GM23338 (cell line): ENCODE results near the gene MTA1. TPM values are rescaled to one million over a fixed set of nuclear protein-coding genes. Genes with fewer than 3 reads are reported as not detected.

Experiments used
- ATAC-seq: fragments of 200-7000 bp; cut with Tn5 transposase; 3 replicates; pipeline ENCODE4 v1.9.1; 2020
- DNase-seq: peaks from one replicate; pipeline ENCODE4 v3.0.0-alpha.2; 2015; ENCODE audit warnings: low spot score
- H2AFZ ChIP-seq: fragments of 200-600 bp; sonication (generic); 2 replicates; pipeline ENCODE4 v1.8.0; 2016; ENCODE audit warnings: antibody characterized with exemption, mild to moderate bottlenecking, moderate library complexity
- H3F3A ChIP-seq: fragments of 200-600 bp; sonication (generic); replicated peaks from 2 replicates; pipeline ENCODE4 v1.8.0; 2017; ENCODE audit warnings: antibody characterized with exemption, mixed run types, low read depth
- H3K27ac ChIP-seq: fragments of 200-600 bp; sonication (generic); 2 replicates; pipeline ENCODE4 v1.6.1; 2016; ENCODE audit warnings: low read depth
- H3K27me3 ChIP-seq: fragments of 200-600 bp; sonication (generic); 2 replicates; pipeline ENCODE4 v1.8.0; 2016; ENCODE audit warnings: mild to moderate bottlenecking, mixed run types, moderate library complexity; ENCODE audit not compliant: insufficient read depth
- H3K36me3 ChIP-seq: fragments of 200-600 bp; sonication (generic); 2 replicates; pipeline ENCODE4 v1.8.0; 2016; ENCODE audit warnings: mild to moderate bottlenecking; ENCODE audit not compliant: insufficient read depth
- H3K4me1 ChIP-seq: fragments of 200-600 bp; sonication (generic); 2 replicates; pipeline ENCODE4 v1.8.0; 2016; ENCODE audit warnings: mild to moderate bottlenecking, moderate library complexity; ENCODE audit not compliant: insufficient read depth
- H3K4me2 ChIP-seq: fragments of 200-600 bp; sonication (generic); 2 replicates; pipeline ENCODE4 v1.7.1; 2017; ENCODE audit warnings: mixed run types
- H3K4me3 ChIP-seq: fragments of 200-600 bp; sonication (generic); 2 replicates; pipeline ENCODE4 v1.6.1; 2016; ENCODE audit warnings: mixed run types
- H3K79me2 ChIP-seq: fragments of 200-600 bp; sonication (generic); replicated peaks from 2 replicates; pipeline ENCODE4 v1.8.0; 2017; ENCODE audit warnings: mild to moderate bottlenecking; ENCODE audit not compliant: insufficient read depth
- H3K9me2 ChIP-seq: fragments of 200-600 bp; sonication (generic); 2 replicates; pipeline ENCODE4 v1.8.0; 2017; ENCODE audit not compliant: insufficient read depth
- H4K20me1 ChIP-seq: fragments of 200-600 bp; sonication (generic); replicated peaks from 2 replicates; pipeline ENCODE4 v1.8.0; 2017; ENCODE audit warnings: mild to moderate bottlenecking; ENCODE audit not compliant: insufficient read depth
- H3K27ac Mint-ChIP-seq: 2 replicates; pipeline ENCODE4 v1.8.0; 2020; ENCODE audit warnings: inconsistent platforms, mild to moderate bottlenecking, moderate library complexity, mixed read lengths
- H3K27me3 Mint-ChIP-seq: 3 replicates; pipeline ENCODE4 v1.8.0; 2022; ENCODE audit warnings: low read depth, mild to moderate bottlenecking, moderate library complexity, mixed read lengths, inconsistent platforms; ENCODE audit not compliant: insufficient read depth, poor library complexity
- H3K36me3 Mint-ChIP-seq: 3 replicates; pipeline ENCODE4 v1.8.0; 2021; ENCODE audit warnings: low read depth, mild to moderate bottlenecking, inconsistent platforms, moderate library complexity, mixed read lengths
- H3K4me1 Mint-ChIP-seq: 3 replicates; pipeline ENCODE4 v1.8.0; 2020; ENCODE audit warnings: mild to moderate bottlenecking, inconsistent platforms, mixed read lengths
- H3K4me3 Mint-ChIP-seq: 3 replicates; pipeline ENCODE4 v1.8.0; 2021; ENCODE audit warnings: moderate library complexity, mild to moderate bottlenecking, inconsistent platforms, mixed read lengths
- H3K9me3 Mint-ChIP-seq: 3 replicates; pipeline ENCODE4 v1.8.0; 2020; ENCODE audit warnings: moderate library complexity, mild to moderate bottlenecking, inconsistent platforms, mixed read lengths
- CREB1 ChIP-seq: fragments of 250-450 bp; sonication (Bioruptor Pico); IDR thresholded peaks from 2 replicates; pipeline ENCODE4 v1.5.0; 2020; ENCODE audit warnings: low read depth, mild to moderate bottlenecking, moderate library complexity
- EZH2 ChIP-seq: fragments of 200-600 bp; sonication (generic); IDR thresholded peaks from one replicate; pipeline ENCODE4 v1.8.0; 2017; ENCODE audit warnings: antibody characterized with exemption, mild to moderate bottlenecking, low read depth; ENCODE audit not compliant: unreplicated experiment
- EZH2phosphoT487 ChIP-seq: fragments of 200-600 bp; sonication (generic); IDR thresholded peaks from one replicate; pipeline ENCODE4 v1.8.1; 2018; ENCODE audit warnings: antibody characterized with exemption; ENCODE audit not compliant: unreplicated experiment
- JUNB ChIP-seq: IDR thresholded peaks from one replicate; pipeline ENCODE4 v1.6.1; 2016; ENCODE audit warnings: antibody characterized with exemption; ENCODE audit not compliant: unreplicated experiment
- NANOG ChIP-seq: IDR thresholded peaks from 2 replicates; pipeline ENCODE4 v1.6.1; 2016; ENCODE audit warnings: antibody characterized with exemption, borderline replicate concordance
- POLR2AphosphoS5 ChIP-seq: IDR thresholded peaks from 2 replicates; pipeline ENCODE4 v1.6.1; 2016; ENCODE audit warnings: antibody characterized with exemption, low read depth
- STAT1 ChIP-seq: IDR thresholded peaks from one replicate; pipeline ENCODE4 v1.6.1; 2016; ENCODE audit warnings: antibody characterized with exemption; ENCODE audit not compliant: unreplicated experiment
- ZNF114 ChIP-seq: fragments of 250-450 bp; sonication (Bioruptor Pico); IDR thresholded peaks from 2 replicates; pipeline ENCODE4 v1.5.0; 2020; ENCODE audit warnings: mild to moderate bottlenecking, moderate library complexity
- ZNF331 ChIP-seq: fragments of 250-450 bp; sonication (Bioruptor Pico); IDR thresholded peaks from 2 replicates; pipeline ENCODE4 v1.5.0; 2020; ENCODE audit warnings: low read depth, mild to moderate bottlenecking, moderate library complexity
- polyA plus RNA-seq: library from polyadenylated mRNA; unstranded; fragments of >200 nt; fragmentation: Nextera tagmentation; extraction: Ambion mirVana; gene quantifications from 2 replicates; pipeline ENCODE4 v1.2.1, GENCODE V29; 2016
- total RNA-seq: library from RNA; depleted of rRNA; stranded (reverse); fragments of >200 nt; shearing (Covaris generic); gene quantifications from 2 replicates; pipeline ENCODE4 v1.2.3, GENCODE V29; 2014
- TF ChIP-seq, protein P1 (sequence below): fragments of 250-450 bp; sonication (Bioruptor Pico); IDR thresholded peaks from 2 replicates; pipeline ENCODE4 v1.5.0; 2020; ENCODE audit warnings: mild to moderate bottlenecking, moderate library complexity
- TF ChIP-seq, protein P2 (sequence below): IDR thresholded peaks from one replicate; pipeline ENCODE4 v1.6.1; 2018; ENCODE audit warnings: antibody characterized with exemption; ENCODE audit not compliant: unreplicated experiment
- TF ChIP-seq, protein P3 (sequence below), 2 experiments: fragments of 200-600 bp in 1 of 2; sonication (generic) in 1 of 2; conservative IDR thresholded peaks; 2 replicates each; pipeline versions ENCODE4 v1.5.1 to v1.6.1; 2016 to 2017; ENCODE audit warnings: antibody characterized with exemption in 2 of 2, low read depth in 2 of 2, mild to moderate bottlenecking in 2 of 2, moderate library complexity in 1 of 2
- TF ChIP-seq, protein P4 (sequence below): IDR thresholded peaks from 2 replicates; pipeline ENCODE4 v1.6.1; 2016; ENCODE audit warnings: antibody characterized with exemption

Gene MTA1
- total and polyA plus RNA-seq, 2 experiments from 2014 or later: 53.3 to 126 TPM

DNA sequence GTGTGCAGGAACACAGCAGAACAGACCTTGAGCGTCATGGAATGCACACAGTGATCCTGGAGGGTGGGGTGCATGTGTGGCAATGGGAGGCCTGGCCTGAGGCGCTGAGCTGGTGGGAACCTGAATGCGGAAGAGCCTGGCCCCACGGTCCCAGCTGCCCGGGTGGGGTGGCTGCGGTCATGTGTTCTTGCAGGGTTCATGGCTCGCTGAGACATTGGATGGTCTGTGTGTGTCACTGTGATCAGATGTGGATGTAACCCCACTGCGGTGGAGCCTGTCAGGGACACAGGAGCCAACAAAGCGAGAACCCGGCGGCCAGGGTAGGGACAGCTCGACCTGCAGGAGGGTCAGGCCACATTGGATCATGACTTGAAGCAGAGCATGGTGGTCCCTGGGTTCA is 23.2 kb downstream of the MTA1 start:
- Histone ChIP-seq H3K9me2 (no peaks in the 10 kb centered on the region), H3F3A (no peaks in the 10 kb centered on the region), H4K20me1 (peaks cover 13% of the 10 kb centered on the region), H3K36me3 (no peaks in the 10 kb centered on the region), H3K4me1 (no peaks in the 10 kb centered on the region), H3K27ac (no peak overlapping the region), H3K79me2 (peaks cover 17% of the 10 kb centered on the region), H3K27me3 (no peaks in the 10 kb centered on the region), H2AFZ (no peak overlapping the region), H3K4me3 (no peak overlapping the region), H3K4me2 (no peak overlapping the region)
- Mint-ChIP-seq H3K4me1 (peaks cover 3% of the 10 kb centered on the region; the same call in 1 of the 3 replicates), H3K27ac (0 out of 2 replicates have a peak overlapping the region, but pooled peaks have one; percentile 36), H3K36me3 (peaks cover 17% of the 10 kb centered on the region), H3K9me3 (no peaks in the 10 kb centered on the region), H3K27me3 (peaks cover 7% of the 10 kb centered on the region), H3K4me3 (no peak overlapping the region)
- TF ChIP-seq EZH2 (no peak), CREB1 (no peak), EZH2phosphoT487 (no peak), NANOG (no peak), POLR2AphosphoS5 (no peak), ZNF331 (no peak), STAT1 (no peak), JUNB (no peak), ZNF114 (CRISPR knock-in tag) (no peak)
- TF ChIP-seq, protein P1, sequence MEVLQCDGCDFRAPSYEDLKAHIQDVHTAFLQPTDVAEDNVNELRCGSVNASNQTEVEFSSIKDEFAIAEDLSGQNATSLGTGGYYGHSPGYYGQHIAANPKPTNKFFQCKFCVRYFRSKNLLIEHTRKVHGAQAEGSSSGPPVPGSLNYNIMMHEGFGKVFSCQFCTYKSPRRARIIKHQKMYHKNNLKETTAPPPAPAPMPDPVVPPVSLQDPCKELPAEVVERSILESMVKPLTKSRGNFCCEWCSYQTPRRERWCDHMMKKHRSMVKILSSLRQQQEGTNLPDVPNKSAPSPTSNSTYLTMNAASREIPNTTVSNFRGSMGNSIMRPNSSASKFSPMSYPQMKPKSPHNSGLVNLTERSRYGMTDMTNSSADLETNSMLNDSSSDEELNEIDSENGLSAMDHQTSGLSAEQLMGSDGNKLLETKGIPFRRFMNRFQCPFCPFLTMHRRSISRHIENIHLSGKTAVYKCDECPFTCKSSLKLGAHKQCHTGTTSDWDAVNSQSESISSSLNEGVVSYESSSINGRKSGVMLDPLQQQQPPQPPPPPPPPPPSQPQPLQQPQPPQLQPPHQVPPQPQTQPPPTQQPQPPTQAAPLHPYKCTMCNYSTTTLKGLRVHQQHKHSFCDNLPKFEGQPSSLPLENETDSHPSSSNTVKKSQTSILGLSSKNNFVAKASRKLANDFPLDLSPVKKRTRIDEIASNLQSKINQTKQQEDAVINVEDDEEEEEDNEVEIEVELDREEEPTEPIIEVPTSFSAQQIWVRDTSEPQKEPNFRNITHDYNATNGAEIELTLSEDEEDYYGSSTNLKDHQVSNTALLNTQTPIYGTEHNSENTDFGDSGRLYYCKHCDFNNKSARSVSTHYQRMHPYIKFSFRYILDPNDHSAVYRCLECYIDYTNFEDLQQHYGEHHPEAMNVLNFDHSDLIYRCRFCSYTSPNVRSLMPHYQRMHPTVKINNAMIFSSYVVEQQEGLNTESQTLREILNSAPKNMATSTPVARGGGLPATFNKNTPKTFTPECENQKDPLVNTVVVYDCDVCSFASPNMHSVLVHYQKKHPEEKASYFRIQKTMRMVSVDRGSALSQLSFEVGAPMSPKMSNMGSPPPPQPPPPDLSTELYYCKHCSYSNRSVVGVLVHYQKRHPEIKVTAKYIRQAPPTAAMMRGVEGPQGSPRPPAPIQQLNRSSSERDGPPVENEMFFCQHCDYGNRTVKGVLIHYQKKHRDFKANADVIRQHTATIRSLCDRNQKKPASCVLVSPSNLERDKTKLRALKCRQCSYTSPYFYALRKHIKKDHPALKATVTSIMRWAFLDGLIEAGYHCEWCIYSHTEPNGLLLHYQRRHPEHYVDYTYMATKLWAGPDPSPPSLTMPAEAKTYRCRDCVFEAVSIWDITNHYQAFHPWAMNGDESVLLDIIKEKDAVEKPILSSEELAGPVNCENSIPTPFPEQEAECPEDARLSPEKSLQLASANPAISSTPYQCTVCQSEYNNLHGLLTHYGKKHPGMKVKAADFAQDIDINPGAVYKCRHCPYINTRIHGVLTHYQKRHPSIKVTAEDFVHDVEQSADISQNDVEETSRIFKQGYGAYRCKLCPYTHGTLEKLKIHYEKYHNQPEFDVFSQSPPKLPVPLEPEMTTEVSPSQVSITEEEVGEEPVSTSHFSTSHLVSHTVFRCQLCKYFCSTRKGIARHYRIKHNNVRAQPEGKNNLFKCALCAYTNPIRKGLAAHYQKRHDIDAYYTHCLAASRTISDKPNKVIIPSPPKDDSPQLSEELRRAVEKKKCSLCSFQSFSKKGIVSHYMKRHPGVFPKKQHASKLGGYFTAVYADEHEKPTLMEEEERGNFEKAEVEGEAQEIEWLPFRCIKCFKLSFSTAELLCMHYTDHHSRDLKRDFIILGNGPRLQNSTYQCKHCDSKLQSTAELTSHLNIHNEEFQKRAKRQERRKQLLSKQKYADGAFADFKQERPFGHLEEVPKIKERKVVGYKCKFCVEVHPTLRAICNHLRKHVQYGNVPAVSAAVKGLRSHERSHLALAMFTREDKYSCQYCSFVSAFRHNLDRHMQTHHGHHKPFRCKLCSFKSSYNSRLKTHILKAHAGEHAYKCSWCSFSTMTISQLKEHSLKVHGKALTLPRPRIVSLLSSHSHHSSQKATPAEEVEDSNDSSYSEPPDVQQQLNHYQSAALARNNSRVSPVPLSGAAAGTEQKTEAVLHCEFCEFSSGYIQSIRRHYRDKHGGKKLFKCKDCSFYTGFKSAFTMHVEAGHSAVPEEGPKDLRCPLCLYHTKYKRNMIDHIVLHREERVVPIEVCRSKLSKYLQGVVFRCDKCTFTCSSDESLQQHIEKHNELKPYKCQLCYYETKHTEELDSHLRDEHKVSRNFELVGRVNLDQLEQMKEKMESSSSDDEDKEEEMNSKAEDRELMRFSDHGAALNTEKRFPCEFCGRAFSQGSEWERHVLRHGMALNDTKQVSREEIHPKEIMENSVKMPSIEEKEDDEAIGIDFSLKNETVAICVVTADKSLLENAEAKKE (CRISPR knock-in tag): no peak
- TF ChIP-seq, protein P2, sequence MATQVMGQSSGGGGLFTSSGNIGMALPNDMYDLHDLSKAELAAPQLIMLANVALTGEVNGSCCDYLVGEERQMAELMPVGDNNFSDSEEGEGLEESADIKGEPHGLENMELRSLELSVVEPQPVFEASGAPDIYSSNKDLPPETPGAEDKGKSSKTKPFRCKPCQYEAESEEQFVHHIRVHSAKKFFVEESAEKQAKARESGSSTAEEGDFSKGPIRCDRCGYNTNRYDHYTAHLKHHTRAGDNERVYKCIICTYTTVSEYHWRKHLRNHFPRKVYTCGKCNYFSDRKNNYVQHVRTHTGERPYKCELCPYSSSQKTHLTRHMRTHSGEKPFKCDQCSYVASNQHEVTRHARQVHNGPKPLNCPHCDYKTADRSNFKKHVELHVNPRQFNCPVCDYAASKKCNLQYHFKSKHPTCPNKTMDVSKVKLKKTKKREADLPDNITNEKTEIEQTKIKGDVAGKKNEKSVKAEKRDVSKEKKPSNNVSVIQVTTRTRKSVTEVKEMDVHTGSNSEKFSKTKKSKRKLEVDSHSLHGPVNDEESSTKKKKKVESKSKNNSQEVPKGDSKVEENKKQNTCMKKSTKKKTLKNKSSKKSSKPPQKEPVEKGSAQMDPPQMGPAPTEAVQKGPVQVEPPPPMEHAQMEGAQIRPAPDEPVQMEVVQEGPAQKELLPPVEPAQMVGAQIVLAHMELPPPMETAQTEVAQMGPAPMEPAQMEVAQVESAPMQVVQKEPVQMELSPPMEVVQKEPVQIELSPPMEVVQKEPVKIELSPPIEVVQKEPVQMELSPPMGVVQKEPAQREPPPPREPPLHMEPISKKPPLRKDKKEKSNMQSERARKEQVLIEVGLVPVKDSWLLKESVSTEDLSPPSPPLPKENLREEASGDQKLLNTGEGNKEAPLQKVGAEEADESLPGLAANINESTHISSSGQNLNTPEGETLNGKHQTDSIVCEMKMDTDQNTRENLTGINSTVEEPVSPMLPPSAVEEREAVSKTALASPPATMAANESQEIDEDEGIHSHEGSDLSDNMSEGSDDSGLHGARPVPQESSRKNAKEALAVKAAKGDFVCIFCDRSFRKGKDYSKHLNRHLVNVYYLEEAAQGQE: no peak
- TF ChIP-seq, protein P3, sequence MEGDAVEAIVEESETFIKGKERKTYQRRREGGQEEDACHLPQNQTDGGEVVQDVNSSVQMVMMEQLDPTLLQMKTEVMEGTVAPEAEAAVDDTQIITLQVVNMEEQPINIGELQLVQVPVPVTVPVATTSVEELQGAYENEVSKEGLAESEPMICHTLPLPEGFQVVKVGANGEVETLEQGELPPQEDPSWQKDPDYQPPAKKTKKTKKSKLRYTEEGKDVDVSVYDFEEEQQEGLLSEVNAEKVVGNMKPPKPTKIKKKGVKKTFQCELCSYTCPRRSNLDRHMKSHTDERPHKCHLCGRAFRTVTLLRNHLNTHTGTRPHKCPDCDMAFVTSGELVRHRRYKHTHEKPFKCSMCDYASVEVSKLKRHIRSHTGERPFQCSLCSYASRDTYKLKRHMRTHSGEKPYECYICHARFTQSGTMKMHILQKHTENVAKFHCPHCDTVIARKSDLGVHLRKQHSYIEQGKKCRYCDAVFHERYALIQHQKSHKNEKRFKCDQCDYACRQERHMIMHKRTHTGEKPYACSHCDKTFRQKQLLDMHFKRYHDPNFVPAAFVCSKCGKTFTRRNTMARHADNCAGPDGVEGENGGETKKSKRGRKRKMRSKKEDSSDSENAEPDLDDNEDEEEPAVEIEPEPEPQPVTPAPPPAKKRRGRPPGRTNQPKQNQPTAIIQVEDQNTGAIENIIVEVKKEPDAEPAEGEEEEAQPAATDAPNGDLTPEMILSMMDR (conservative IDR thresholded peaks at IDR 0.05; ENCODE audit: low read depth in 2 of 2): no peak
- TF ChIP-seq, protein P4, sequence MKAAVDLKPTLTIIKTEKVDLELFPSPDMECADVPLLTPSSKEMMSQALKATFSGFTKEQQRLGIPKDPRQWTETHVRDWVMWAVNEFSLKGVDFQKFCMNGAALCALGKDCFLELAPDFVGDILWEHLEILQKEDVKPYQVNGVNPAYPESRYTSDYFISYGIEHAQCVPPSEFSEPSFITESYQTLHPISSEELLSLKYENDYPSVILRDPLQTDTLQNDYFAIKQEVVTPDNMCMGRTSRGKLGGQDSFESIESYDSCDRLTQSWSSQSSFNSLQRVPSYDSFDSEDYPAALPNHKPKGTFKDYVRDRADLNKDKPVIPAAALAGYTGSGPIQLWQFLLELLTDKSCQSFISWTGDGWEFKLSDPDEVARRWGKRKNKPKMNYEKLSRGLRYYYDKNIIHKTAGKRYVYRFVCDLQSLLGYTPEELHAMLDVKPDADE: no peak
- no peak for DNase-seq
- no peak for ATAC-seq
